HFF-Myc (cell line): Measurements from ENCODE around the gene SIGLEC6.

ENCODE experiments used
- DNase-seq: peaks from one replicate; pipeline ENCODE4 v3.0.0-alpha.2; 2011; ENCODE audit warnings: low read depth; ENCODE audit errors: extremely low read depth
- H3K4me3 ChIP-seq: replicated peaks from 2 replicates; pipeline ENCODE4 v1.5.1; 2011; ENCODE audit warnings: low read depth, mild to moderate bottlenecking, control low read depth, low read length
- CTCF ChIP-seq: IDR thresholded peaks from 2 replicates; pipeline ENCODE4 v1.5.1; 2012; ENCODE audit warnings: mild to moderate bottlenecking, low read depth, low read length, control low read depth; ENCODE audit errors: missing control alignments

The SIGLEC6 gene

GRCh38 chr19:51471527-51471926 lies 59.9 kb downstream of the SIGLEC6 start:
- no peak for TF ChIP-seq CTCF
- no peak overlapping the region for H3K4me3 ChIP-seq
- no peak for DNase-seq

DNA sequence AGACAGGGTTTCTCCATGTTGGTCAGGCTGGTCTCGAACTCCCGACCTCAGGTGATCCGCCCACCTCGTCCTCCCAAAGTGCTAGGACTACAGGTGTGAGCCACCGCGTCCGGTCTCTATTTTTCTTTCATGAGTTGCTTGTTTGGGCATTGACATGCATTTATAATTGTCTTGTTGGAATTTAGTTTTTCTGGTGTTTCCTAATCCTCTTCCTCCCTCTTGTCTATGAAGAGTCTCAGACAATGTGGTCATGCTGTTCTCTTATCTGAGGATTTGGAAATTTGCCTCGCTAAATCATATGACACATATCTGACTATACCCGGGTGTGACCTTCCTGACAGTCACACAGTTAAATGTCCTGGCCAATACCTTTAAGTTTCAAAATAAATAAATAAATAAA lies 60.5 kb downstream of the SIGLEC6 start:
- no peak for DNase-seq
- no peak for TF ChIP-seq CTCF
- H3K4me3 ChIP-seq: no peak overlapping the region

DNA sequence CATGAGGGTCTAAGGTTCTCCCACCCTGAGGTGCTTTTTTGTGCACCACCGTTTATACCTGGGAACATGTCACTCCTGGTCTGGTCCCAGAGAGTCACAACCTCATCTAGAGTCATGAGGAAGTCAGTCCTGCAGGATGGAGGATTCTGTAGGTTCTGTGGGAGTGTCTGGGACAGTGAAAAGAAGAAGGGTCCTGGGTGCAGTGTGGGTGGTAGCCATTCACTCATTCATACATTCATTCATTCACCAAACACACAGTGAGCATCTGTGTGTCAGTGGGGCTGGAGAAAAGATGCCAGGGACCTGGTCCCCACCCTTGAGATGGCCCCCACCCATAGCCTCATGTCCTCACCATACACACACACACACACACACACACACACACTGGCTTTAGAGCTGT lies 61.8 kb downstream of the SIGLEC6 start:
- no peak for TF ChIP-seq CTCF
- H3K4me3 ChIP-seq: no peak overlapping the region
- DNase-seq: no peak

DNA sequence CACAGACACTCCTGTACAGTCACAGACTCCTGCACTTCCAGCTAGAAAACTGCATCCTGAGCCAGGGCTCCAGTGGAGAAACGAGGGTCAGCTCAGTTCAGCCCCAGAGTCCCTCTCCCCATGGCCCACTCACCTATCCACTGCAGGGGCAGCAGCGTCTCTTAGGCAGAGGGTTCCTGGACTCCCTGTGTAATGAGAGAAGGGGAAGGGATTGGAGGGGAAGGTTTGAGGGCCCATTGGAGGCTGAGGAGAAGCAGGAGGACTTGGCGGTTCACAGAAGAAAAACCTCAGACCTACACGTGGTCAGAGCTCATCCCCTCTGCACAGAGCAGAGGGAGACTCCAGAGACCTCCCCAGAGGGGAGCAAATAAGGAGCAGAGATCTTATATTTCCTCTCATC lies 62.3 kb downstream of the SIGLEC6 start:
- no peak for TF ChIP-seq CTCF
- no peak overlapping the region for H3K4me3 ChIP-seq
- no peak for DNase-seq

DNA sequence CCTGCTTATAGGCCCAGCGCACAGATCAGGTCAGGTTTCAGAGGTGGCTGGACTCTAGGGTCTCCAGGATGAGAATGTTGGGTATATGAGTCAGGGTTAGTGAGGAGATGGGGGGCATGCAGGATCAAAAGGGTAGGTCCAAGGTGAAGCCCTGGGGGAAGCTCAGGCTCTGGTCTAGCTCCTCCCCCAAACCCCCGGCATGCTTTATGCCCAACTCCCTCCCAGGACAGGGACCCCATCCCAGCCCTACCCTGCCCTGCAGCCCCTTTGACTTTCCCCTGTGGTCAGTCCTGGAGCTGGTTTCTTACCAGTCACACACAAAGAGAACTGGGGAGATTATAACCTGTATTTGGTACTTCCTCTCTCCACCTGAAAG lies 62.9 kb downstream of the SIGLEC6 start:
- H3K4me3 ChIP-seq: no peak overlapping the region
- no peak for DNase-seq
- TF ChIP-seq CTCF: no peak

GRCh38 chr19:51467864-51468544 lies 63.5 kb downstream of the SIGLEC6 start:
- DNase-seq: no peak
- TF ChIP-seq CTCF: no peak
- no peak overlapping the region for H3K4me3 ChIP-seq
